Measurements from ENCODE around the gene HS1BP3. TPM values are rescaled to one million over a fixed set of nuclear protein-coding genes. Genes with fewer than 3 reads are reported as not detected.

Gene HS1BP3
- total RNA-seq, 1 experiment from 2014 or later = 17.1 TPM

DNA sequence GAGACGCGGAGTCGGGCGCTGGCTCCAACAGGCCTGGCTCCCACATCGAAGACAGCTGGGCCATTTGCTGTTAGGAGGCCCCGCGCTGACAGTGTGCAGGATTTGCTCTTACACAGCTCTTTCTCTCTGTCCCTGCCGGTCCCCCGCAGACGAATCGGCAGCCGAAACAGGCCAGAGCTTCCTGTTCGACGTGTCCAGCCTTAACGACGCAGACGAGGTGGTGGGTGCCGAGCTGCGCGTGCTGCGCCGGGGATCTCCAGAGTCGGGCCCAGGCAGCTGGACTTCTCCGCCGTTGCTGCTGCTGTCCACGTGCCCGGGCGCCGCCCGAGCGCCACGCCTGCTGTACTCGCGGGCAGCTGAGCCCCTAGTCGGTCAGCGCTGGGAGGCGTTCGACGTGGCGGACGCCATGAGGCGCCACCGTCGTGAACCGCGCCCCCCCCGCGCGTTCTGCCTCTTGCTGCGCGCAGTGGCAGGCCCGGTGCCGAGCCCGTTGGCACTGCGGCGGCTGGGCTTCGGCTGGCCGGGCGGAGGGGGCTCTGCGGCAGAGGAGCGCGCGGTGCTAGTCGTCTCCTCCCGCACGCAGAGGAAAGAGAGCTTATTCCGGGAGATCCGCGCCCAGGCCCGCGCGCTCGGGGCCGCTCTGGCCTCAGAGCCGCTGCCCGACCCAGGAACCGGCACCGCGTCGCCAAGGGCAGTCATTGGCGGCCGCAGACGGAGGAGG is 19.6 kb upstream of the HS1BP3 start:
- ChIA-PET POLR2A (no interaction called here), CTCF (no interaction called here), RAD21 (ENCODE audit: low non-redundant PET in 1 of 2, low total read pairs in 2 of 2, uncharacterized antibody in 2 of 2, unreplicated experiment in 2 of 2) (no interaction called here)
- Histone ChIP-seq H3K4me2 (ENCODE audit: low read length) (no peak overlapping the region), H3K9me3 (ENCODE audit: control insufficient read depth in 1 of 2, insufficient read depth in 1 of 2, low read depth in 1 of 2, low read length in 2 of 2) (no peaks in the 10 kb centered on the region), H3K36me3 (ENCODE audit: control insufficient read depth in 1 of 2, insufficient read depth in 2 of 2, low read length in 2 of 2) (no peaks in the 10 kb centered on the region), H3K4me3 (replicated peaks in 1 of 2; ENCODE audit: low read depth in 1 of 2, low read length in 2 of 2) (no peak overlapping the region), H3K27ac (ENCODE audit: low read depth, low read length) (no peak overlapping the region), H3K79me2 (ENCODE audit: insufficient read depth, low read length) (no peaks in the 10 kb centered on the region), H4K20me1 (ENCODE audit: insufficient read depth) (no peaks in the 10 kb centered on the region), H2AFZ (ENCODE audit: low read depth, low read length, poor library complexity, severe bottlenecking) (no peak overlapping the region), H3K9me2 (ENCODE audit: insufficient read depth) (no peaks in the 10 kb centered on the region), H3K9ac (ENCODE audit: low read length) (no peak overlapping the region), H3K27me3 (ENCODE audit: insufficient read depth, low read length) (no peaks in the 10 kb centered on the region), H3K4me1 (ENCODE audit: control insufficient read depth in 1 of 2, insufficient read depth in 2 of 2, low read length in 2 of 2) (peaks cover 0 to 7% of the 10 kb centered on the region in 2 experiments; a peak in 2 of 4 replicates)
- DNase-seq (ENCODE audit: low read depth, low spot score) = no peak
- TF ChIP-seq JUND (IDR thresholded peaks at IDR 0.05) = no peak
- TF ChIP-seq EGR1 (IDR thresholded peaks at IDR 0.05; ENCODE audit: low read depth) = no peak
- no peak for TF ChIP-seq ZFX (IDR thresholded peaks at IDR 0.05)
- TF ChIP-seq CEBPB (IDR thresholded peaks at IDR 0.05; ENCODE audit: low read depth) = no peak
- TF ChIP-seq EZH2 (IDR thresholded peaks at IDR 0.05) = no peak
- TF ChIP-seq, protein P1, sequence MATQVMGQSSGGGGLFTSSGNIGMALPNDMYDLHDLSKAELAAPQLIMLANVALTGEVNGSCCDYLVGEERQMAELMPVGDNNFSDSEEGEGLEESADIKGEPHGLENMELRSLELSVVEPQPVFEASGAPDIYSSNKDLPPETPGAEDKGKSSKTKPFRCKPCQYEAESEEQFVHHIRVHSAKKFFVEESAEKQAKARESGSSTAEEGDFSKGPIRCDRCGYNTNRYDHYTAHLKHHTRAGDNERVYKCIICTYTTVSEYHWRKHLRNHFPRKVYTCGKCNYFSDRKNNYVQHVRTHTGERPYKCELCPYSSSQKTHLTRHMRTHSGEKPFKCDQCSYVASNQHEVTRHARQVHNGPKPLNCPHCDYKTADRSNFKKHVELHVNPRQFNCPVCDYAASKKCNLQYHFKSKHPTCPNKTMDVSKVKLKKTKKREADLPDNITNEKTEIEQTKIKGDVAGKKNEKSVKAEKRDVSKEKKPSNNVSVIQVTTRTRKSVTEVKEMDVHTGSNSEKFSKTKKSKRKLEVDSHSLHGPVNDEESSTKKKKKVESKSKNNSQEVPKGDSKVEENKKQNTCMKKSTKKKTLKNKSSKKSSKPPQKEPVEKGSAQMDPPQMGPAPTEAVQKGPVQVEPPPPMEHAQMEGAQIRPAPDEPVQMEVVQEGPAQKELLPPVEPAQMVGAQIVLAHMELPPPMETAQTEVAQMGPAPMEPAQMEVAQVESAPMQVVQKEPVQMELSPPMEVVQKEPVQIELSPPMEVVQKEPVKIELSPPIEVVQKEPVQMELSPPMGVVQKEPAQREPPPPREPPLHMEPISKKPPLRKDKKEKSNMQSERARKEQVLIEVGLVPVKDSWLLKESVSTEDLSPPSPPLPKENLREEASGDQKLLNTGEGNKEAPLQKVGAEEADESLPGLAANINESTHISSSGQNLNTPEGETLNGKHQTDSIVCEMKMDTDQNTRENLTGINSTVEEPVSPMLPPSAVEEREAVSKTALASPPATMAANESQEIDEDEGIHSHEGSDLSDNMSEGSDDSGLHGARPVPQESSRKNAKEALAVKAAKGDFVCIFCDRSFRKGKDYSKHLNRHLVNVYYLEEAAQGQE (IDR thresholded peaks at IDR 0.05; ENCODE audit: low read depth) = no peak
- TF ChIP-seq, protein P2, sequence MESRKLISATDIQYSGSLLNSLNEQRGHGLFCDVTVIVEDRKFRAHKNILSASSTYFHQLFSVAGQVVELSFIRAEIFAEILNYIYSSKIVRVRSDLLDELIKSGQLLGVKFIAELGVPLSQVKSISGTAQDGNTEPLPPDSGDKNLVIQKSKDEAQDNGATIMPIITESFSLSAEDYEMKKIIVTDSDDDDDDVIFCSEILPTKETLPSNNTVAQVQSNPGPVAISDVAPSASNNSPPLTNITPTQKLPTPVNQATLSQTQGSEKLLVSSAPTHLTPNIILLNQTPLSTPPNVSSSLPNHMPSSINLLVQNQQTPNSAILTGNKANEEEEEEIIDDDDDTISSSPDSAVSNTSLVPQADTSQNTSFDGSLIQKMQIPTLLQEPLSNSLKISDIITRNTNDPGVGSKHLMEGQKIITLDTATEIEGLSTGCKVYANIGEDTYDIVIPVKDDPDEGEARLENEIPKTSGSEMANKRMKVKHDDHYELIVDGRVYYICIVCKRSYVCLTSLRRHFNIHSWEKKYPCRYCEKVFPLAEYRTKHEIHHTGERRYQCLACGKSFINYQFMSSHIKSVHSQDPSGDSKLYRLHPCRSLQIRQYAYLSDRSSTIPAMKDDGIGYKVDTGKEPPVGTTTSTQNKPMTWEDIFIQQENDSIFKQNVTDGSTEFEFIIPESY (IDR thresholded peaks at IDR 0.05; ENCODE audit: extremely low read depth, insufficient replicate concordance, low read length) = no peak
- TF ChIP-seq SRF (IDR thresholded peaks at IDR 0.05; ENCODE audit: low read depth) = no peak
- TF ChIP-seq TCF7L2 (IDR thresholded peaks at IDR 0.05; ENCODE audit: borderline replicate concordance, extremely low read depth, insufficient read depth, insufficient read length) = no peak
- intact Hi-C loops (cut with micrococcal nuclease) = no loop called here
- BruUV-seq (replicated peaks) = no TSS peak
- ATAC-seq = no peak

Measured in HCT116 (cell line).